DND-41 (cell line): ENCODE results near the gene OR52N5.

ENCODE experiments used
- ATAC-seq: fragments of 200-7000 bp; cut with Tn5 transposase; 3 replicates; pipeline ENCODE4 v1.9.1; 2021; ENCODE audit warnings: low read depth; ENCODE audit not compliant: insufficient read depth
- DNase-seq: peaks from one replicate; pipeline ENCODE4 v3.0.0-alpha.2; 2020
- H2AFZ ChIP-seq: 2 replicates; pipeline ENCODE4 v1.6.0; 2012; ENCODE audit warnings: low read depth, low read length
- H3K27ac ChIP-seq: 2 replicates; pipeline ENCODE4 v1.5.1; 2012; ENCODE audit warnings: low read length, inconsistent platforms
- H3K27me3 ChIP-seq: fragments of 200-600 bp; sonication (generic); 2 replicates; pipeline ENCODE4 v1.6.0; 2012; ENCODE audit warnings: low read length, mild to moderate bottlenecking, inconsistent platforms; ENCODE audit not compliant: insufficient read depth, poor library complexity
- H3K36me3 ChIP-seq: 2 replicates; pipeline ENCODE4 v1.5.1; 2012; ENCODE audit warnings: low read length, inconsistent platforms; ENCODE audit not compliant: insufficient read depth
- H3K4me1 ChIP-seq: 2 replicates; pipeline ENCODE4 v1.5.1; 2012; ENCODE audit warnings: mild to moderate bottlenecking, low read length; ENCODE audit not compliant: insufficient read depth
- H3K4me2 ChIP-seq: 2 replicates; pipeline ENCODE4 v1.6.0; 2012; ENCODE audit warnings: mild to moderate bottlenecking, moderate library complexity, low read length, inconsistent platforms; ENCODE audit not compliant: insufficient read depth
- H3K4me3 ChIP-seq, 2 experiments: fragments of 200-600 bp in 1 of 2; shearing (Covaris generic) in 1 of 2; 2 replicates each; pipeline ENCODE4 v1.5.1; 2012 to 2016; ENCODE audit warnings: inconsistent platforms in 2 of 2, low read length in 2 of 2, mild to moderate bottlenecking in 2 of 2, low read depth in 1 of 2, moderate library complexity in 1 of 2
- H3K79me2 ChIP-seq: 2 replicates; pipeline ENCODE4 v1.6.0; 2012; ENCODE audit warnings: low read length, inconsistent platforms; ENCODE audit not compliant: insufficient read depth
- H3K9ac ChIP-seq: 2 replicates; pipeline ENCODE4 v1.6.0; 2012; ENCODE audit warnings: low read depth, mild to moderate bottlenecking, inconsistent platforms, low read length, moderate library complexity
- H3K9me3 ChIP-seq: 2 replicates; pipeline ENCODE4 v1.5.1; 2012; ENCODE audit warnings: low read length, moderate library complexity, mild to moderate bottlenecking, inconsistent platforms; ENCODE audit not compliant: insufficient read depth, severe bottlenecking
- H4K20me1 ChIP-seq: 2 replicates; pipeline ENCODE4 v1.6.0; 2012; ENCODE audit warnings: low read length; ENCODE audit not compliant: insufficient read depth
- EZH2 ChIP-seq: IDR thresholded peaks from 3 replicates; pipeline ENCODE4 v1.6.1; 2012; ENCODE audit warnings: borderline replicate concordance, low read depth, mild to moderate bottlenecking, moderate library complexity, low read length, inconsistent platforms; ENCODE audit not compliant: severe bottlenecking
- TF ChIP-seq, protein P1 (sequence below): IDR thresholded peaks from 2 replicates; pipeline ENCODE4 v1.5.1; 2012; ENCODE audit warnings: borderline replicate concordance, low read length, moderate library complexity, mild to moderate bottlenecking; ENCODE audit not compliant: poor library complexity, severe bottlenecking; ENCODE audit errors: extremely low read depth

The OR52N5 gene

DNA sequence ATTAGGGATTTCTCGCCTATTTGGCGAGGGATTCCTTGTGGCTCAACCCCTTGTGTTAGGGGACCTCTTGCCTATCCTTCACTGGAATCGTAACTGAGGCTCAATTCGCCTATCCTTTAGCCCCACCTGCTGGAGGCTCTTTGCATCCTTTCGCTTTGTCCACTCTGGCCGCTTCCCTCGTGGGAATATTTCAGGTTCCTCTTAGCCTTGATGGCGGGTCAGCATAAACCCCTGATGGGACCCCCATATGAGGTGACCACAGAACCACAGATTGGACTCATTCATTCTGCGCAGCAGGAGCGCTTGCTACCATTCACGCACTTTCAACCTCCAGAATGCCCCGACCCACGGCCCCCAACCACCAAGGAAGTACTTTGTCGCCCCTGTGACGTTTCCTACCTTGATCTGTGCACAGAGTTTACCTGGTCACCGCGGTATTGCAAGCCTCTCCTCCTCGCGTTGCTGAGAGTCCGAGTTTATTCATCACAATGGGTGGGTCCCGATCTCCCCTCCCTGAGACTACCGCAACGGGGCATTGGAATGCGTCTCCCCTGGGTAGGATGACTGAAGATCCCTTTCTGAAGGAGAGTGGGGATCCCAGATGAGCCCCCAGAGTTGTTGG lies 25.5 kb upstream of the OR52N5 start, which contains the start of gene OR52N2:
TSS of gene OR52N2 (plus strand) at position 425 of the 622 bp plus-strand sequence. CDS start 11,412 bp downstream, outside the sequence.
- Histone ChIP-seq H3K27me3 (peaks cover 27% of the 10 kb centered on the region), H3K4me2 (peak within 1 kb of the TSS; percentile 93), H3K36me3 (no peaks in the 10 kb centered on the region), H3K79me2 (no peaks in the 10 kb centered on the region), H3K27ac (no peak within 1 kb of the TSS; the same call in 1 of the 2 replicates), H4K20me1 (no peaks in the 10 kb centered on the region), H3K4me3 (peak within 1 kb of the TSS; percentile 11 to 60; a peak in 3 of 4 replicates), H3K4me1 (peaks cover 14% of the 10 kb centered on the region), H3K9ac (peak within 1 kb of the TSS; percentile 41), H2AFZ (peak within 1 kb of the TSS; percentile 86), H3K9me3 (no peaks in the 10 kb centered on the region)
- peak; percentile 67 for DNase-seq
- TF ChIP-seq EZH2, result peak; percentile 25
- TF ChIP-seq, protein P1, sequence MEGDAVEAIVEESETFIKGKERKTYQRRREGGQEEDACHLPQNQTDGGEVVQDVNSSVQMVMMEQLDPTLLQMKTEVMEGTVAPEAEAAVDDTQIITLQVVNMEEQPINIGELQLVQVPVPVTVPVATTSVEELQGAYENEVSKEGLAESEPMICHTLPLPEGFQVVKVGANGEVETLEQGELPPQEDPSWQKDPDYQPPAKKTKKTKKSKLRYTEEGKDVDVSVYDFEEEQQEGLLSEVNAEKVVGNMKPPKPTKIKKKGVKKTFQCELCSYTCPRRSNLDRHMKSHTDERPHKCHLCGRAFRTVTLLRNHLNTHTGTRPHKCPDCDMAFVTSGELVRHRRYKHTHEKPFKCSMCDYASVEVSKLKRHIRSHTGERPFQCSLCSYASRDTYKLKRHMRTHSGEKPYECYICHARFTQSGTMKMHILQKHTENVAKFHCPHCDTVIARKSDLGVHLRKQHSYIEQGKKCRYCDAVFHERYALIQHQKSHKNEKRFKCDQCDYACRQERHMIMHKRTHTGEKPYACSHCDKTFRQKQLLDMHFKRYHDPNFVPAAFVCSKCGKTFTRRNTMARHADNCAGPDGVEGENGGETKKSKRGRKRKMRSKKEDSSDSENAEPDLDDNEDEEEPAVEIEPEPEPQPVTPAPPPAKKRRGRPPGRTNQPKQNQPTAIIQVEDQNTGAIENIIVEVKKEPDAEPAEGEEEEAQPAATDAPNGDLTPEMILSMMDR, result peak; percentile 91
- peak; percentile 92 for ATAC-seq

DNA sequence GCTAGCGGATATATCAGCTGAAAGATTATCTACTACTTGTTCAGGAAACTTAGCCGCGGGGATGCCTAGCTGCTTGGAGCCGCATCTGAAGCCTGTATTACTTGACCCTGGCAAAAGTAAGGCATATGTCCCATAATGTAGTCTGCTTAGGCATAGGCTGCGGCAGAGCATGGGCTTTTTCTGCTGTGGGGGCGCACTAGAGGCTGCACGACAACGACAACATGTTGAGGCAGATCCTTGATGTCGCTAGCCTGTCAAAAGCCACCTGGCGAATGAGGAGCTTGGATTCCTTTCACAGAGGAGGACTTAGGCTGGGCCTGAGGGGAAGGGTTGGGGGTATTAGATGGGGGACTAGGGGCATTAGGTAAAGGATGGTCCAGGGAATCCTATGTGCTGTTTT lies 24.4 kb upstream of the OR52N5 start:
- Histone ChIP-seq H3K27me3 (peaks cover 29% of the 10 kb centered on the region), H3K36me3 (no peaks in the 10 kb centered on the region), H3K4me1 (peaks cover 14% of the 10 kb centered on the region), H3K9me3 (no peaks in the 10 kb centered on the region), H3K9ac (no peak overlapping the region), H3K79me2 (no peaks in the 10 kb centered on the region), H4K20me1 (no peaks in the 10 kb centered on the region), H3K27ac (no peak overlapping the region), H3K4me2 (no peak overlapping the region), H2AFZ (no peak overlapping the region), H3K4me3 (no peak overlapping the region)
- no peak for DNase-seq
- ATAC-seq, result no peak
- TF ChIP-seq EZH2, result no peak
- TF ChIP-seq, protein P1, result no peak

DNA sequence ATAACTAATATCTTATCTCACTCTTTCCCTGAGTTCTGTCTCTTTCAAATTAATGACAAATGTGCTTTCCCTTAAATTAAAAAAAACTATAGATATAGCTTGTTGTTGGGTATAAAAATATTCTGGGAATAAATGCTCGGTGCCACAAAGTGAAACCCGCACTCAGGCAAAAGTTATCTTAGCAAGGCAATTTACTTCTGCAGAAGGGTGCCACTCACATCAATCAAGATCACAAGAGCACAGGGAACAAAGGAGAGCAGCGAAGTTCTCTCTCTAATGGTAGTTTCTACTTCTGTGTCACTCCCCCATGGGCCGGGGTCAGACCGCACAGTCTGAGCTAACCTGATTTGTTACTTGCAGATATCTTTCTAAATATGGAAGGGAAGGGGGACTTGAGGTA lies 20.8 kb upstream of the OR52N5 start:
- ATAC-seq (no peak), DNase-seq (no peak)
- Histone ChIP-seq H3K4me1 (peaks cover 9% of the 10 kb centered on the region), H3K9ac (no peak overlapping the region), H3K9me3 (no peaks in the 10 kb centered on the region), H4K20me1 (no peaks in the 10 kb centered on the region), H3K4me3 (no peak overlapping the region), H3K27me3 (peaks cover 17% of the 10 kb centered on the region), H3K36me3 (no peaks in the 10 kb centered on the region), H3K4me2 (no peak overlapping the region), H3K79me2 (no peaks in the 10 kb centered on the region), H3K27ac (no peak overlapping the region), H2AFZ (no peak overlapping the region)
- TF ChIP-seq EZH2, result no peak
- TF ChIP-seq, protein P1, result no peak

DNA sequence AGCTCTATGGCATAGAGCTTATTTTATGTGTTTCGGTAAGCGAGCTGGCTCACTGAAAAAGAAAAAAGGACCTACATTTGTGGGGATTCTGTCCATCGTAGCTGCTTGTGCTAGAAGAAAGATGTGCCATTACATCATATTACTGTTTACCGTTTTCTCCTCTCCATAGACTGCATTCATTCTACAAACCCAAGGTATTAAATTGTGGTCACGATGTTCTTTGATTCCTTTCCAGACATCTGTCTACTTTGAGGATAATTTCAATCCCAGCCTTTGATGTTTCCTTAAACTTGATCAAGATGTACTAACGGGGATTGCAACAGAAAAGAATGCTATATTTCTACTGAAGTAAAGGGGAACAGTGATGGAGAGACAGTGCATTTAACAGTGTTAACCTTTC lies 13.4 kb upstream of the OR52N5 start:
- Histone ChIP-seq H3K79me2 (no peaks in the 10 kb centered on the region), H3K4me1 (no peaks in the 10 kb centered on the region), H3K27ac (no peak overlapping the region), H3K9ac (no peak overlapping the region), H4K20me1 (no peaks in the 10 kb centered on the region), H2AFZ (no peak overlapping the region), H3K9me3 (no peaks in the 10 kb centered on the region), H3K27me3 (peaks cover 9% of the 10 kb centered on the region), H3K4me3 (no peak overlapping the region), H3K36me3 (no peaks in the 10 kb centered on the region), H3K4me2 (no peak overlapping the region)
- ATAC-seq (no peak), DNase-seq (no peak)
- no peak for TF ChIP-seq EZH2
- TF ChIP-seq, protein P1, result no peak
